ENCODE data around the gene ZDHHC12. TPM values are rescaled to one million over a fixed set of nuclear protein-coding genes. Genes with fewer than 3 reads are reported as not detected.
A peak's percentile ranks its signal among the peaks of the same experiment; 100 is the strongest.

The ZDHHC12 gene
- 7.4 TPM for total RNA-seq
- long read RNA-seq, transcript ZDHHC12-201 (5 exons, 1,129 nt), result major isoform, 9 of 14 reads
- long read RNA-seq, partial matches to known transcripts, result 3 of 14 reads
- long read RNA-seq, other reads (novel, unspliced or antisense), result 2 of 14 reads

- intact Hi-C loops (cut with DNase I), result no loop called here
Observed at GRCh38 chr9:128723866-128724743, at the start of gene ZDHHC12. Gene ZDHHC12, minus strand, starts transcription at chr9:128724127. Its CDS starts 34 bp downstream, at chr9:128724093.

GRCh38 chr9:128773049-128773448, 49.1 kb upstream of the ZDHHC12 start:
- DNase-seq (ENCODE audit: low spot score), result no peak
- intact Hi-C loops (cut with DNase I), result no loop called here

More at GRCh38 chr9:128723866-128724743, at the start of gene ZDHHC12:
- DNase-seq (ENCODE audit: low spot score), result peak; percentile 98

GRCh38 chr9:128771745-128772519, 48.0 kb upstream of the ZDHHC12 start, which contains the start of gene ZER1:
Gene ZER1, minus strand, starts transcription at chr9:128771927. Its CDS starts 16,362 bp downstream, at chr9:128755565.
- intact Hi-C loops (cut with DNase I), result loop anchor here (1.0 kb wide), 1 partner anchor 15 kb away; the partner anchor contains the start of gene TBC1D13

GRCh38 chr9:128771094-128771721, 47.3 kb upstream of the ZDHHC12 start:
- no peak for DNase-seq (ENCODE audit: low spot score)
- intact Hi-C loops (cut with DNase I), result loop anchor here (1.0 kb wide), 1 partner anchor 16 kb away; the partner anchor contains the start of gene TBC1D13

More at GRCh38 chr9:128771745-128772519, 48.0 kb upstream of the ZDHHC12 start, which contains the start of gene ZER1:
- DNase-seq (ENCODE audit: low spot score), result peak; percentile 96

GRCh38 chr9:128770286-128771030, 46.5 kb upstream of the ZDHHC12 start:
- no peak for DNase-seq (ENCODE audit: low spot score)
- intact Hi-C loops (cut with DNase I), result loop anchor here (1.0 kb wide), 1 partner anchor 17 kb away; the partner anchor contains the start of gene TBC1D13

- DNase-seq (ENCODE audit: low spot score), result no peak
- intact Hi-C loops (cut with DNase I), result no loop called here
Observed at GRCh38 chr9:128768606-128769005, 44.7 kb upstream of the ZDHHC12 start.

- intact Hi-C loops (cut with DNase I), result no loop called here
- DNase-seq (ENCODE audit: low spot score), result no peak
Observed at GRCh38 chr9:128765499-128765898, 41.6 kb upstream of the ZDHHC12 start.

- intact Hi-C loops (cut with DNase I), result no loop called here
- DNase-seq (ENCODE audit: low spot score), result no peak
Observed at GRCh38 chr9:128764361-128764760, 40.4 kb upstream of the ZDHHC12 start.

- no peak for DNase-seq (ENCODE audit: low spot score)
- intact Hi-C loops (cut with DNase I), result no loop called here
Observed at GRCh38 chr9:128762671-128763449, 38.9 kb upstream of the ZDHHC12 start.

- intact Hi-C loops (cut with DNase I), result no loop called here
- no peak for DNase-seq (ENCODE audit: low spot score)
Observed at GRCh38 chr9:128757602-128758001, 33.7 kb upstream of the ZDHHC12 start.

GRCh38 chr9:128753627-128754026, 29.7 kb upstream of the ZDHHC12 start:
- no peak for DNase-seq (ENCODE audit: low spot score)
- intact Hi-C loops (cut with DNase I), result no loop called here

GRCh38 chr9:128750926-128751595, 27.1 kb upstream of the ZDHHC12 start:
- no peak for DNase-seq (ENCODE audit: low spot score)

GRCh38 chr9:128747241-128747640, 23.3 kb upstream of the ZDHHC12 start:
- intact Hi-C loops (cut with DNase I), result no loop called here
- no peak for DNase-seq (ENCODE audit: low spot score)

More at GRCh38 chr9:128750926-128751595, 27.1 kb upstream of the ZDHHC12 start:
- intact Hi-C loops (cut with DNase I), result no loop called here

- no peak for DNase-seq (ENCODE audit: low spot score)
- intact Hi-C loops (cut with DNase I), result no loop called here
Observed at GRCh38 chr9:128743421-128743820, 19.5 kb upstream of the ZDHHC12 start.

- no peak for DNase-seq (ENCODE audit: low spot score)
- intact Hi-C loops (cut with DNase I), result no loop called here
Observed at GRCh38 chr9:128742401-128742800, 18.5 kb upstream of the ZDHHC12 start.

- no peak for DNase-seq (ENCODE audit: low spot score)
- intact Hi-C loops (cut with DNase I), result no loop called here
Observed at GRCh38 chr9:128735373-128735772, 11.4 kb upstream of the ZDHHC12 start.

- DNase-seq (ENCODE audit: low spot score), result no peak
- intact Hi-C loops (cut with DNase I), result no loop called here
Observed at GRCh38 chr9:128733256-128733655, 9.3 kb upstream of the ZDHHC12 start.

All from cardiac septum (tissue), 1 donor.